ENCODE data around the gene BBOX1. TPM values are rescaled to one million over a fixed set of nuclear protein-coding genes. Genes with fewer than 3 reads are reported as not detected.

BBOX1 gene
- total RNA-seq, 1 experiment from 2014 or later = not detected

DNA sequence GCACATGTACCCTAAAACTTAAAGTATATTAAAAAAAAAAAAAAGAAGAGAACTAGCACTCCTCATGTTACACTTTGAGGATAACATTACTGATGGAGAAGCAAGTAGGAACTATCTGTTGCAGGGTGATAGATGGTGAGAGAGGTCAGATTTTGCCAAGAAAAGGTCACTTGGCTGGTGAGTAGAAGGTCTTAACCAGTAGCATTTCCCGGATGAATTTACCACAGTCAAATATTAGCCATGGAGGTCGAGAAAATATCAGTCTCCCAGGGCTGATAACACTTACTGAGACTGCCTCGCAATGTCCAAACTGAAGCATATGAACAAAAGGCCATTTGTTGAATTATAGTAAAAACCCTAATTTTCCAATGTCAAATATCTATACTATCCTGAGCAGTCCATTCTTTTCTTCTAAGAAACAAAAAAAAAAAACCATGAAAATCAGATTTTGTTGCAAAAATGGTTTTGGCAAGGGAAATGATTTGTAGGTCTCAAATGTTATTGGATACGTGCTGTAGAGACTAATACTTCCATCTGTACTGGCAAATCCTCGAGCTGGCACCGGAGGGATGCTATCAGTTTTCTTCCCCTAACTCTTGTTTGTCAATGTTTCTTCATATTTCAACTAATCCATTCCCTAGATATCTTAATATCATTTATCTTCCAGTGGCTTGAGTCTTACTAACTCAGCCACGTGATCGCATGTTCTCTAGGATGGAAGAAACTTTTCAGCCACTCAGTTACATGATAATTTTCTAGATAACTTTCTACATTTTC, 14.5 kb upstream of the BBOX1 start:
- ChIA-PET CTCF (interaction anchor here (0.7 kb wide), 1 partner anchor 456 kb away, joined by 4 read pairs; no protein-coding TSS in a partner anchor), POLR2A (ENCODE audit: unreplicated experiment) (no interaction called here)
- Histone ChIP-seq H3F3A (ENCODE audit: insufficient read depth, low read depth) (no peaks in the 10 kb centered on the region), H4K20me1 (ENCODE audit: insufficient read depth) (no peaks in the 10 kb centered on the region), H3K9me3 (ENCODE audit: insufficient read depth, low read depth) (no peaks in the 10 kb centered on the region), H3K27ac (no peak overlapping the region), H3K27me3 (ENCODE audit: insufficient read depth, low read depth) (no peaks in the 10 kb centered on the region), H3K36me3 (ENCODE audit: low read depth) (no peaks in the 10 kb centered on the region), H3K4me2 (no peak overlapping the region), H3K4me3 (no peak overlapping the region), H2AFZ (no peak overlapping the region), H3K4me1 (replicated peaks; ENCODE audit: insufficient read depth) (no peaks in the 10 kb centered on the region), H3K9me2 (ENCODE audit: insufficient read depth) (no peaks in the 10 kb centered on the region), H3K79me2 (ENCODE audit: low read depth) (no peaks in the 10 kb centered on the region)
- TF ChIP-seq, protein P1, sequence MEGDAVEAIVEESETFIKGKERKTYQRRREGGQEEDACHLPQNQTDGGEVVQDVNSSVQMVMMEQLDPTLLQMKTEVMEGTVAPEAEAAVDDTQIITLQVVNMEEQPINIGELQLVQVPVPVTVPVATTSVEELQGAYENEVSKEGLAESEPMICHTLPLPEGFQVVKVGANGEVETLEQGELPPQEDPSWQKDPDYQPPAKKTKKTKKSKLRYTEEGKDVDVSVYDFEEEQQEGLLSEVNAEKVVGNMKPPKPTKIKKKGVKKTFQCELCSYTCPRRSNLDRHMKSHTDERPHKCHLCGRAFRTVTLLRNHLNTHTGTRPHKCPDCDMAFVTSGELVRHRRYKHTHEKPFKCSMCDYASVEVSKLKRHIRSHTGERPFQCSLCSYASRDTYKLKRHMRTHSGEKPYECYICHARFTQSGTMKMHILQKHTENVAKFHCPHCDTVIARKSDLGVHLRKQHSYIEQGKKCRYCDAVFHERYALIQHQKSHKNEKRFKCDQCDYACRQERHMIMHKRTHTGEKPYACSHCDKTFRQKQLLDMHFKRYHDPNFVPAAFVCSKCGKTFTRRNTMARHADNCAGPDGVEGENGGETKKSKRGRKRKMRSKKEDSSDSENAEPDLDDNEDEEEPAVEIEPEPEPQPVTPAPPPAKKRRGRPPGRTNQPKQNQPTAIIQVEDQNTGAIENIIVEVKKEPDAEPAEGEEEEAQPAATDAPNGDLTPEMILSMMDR (conservative IDR thresholded peaks at IDR 0.05) = no peak
- TF ChIP-seq EZH2 (IDR thresholded peaks at IDR 0.05; ENCODE audit: low read depth) = no peak
- DNase-seq = no peak
- no TSS peak for BruUV-seq (replicated peaks)
- intact Hi-C loops (cut with micrococcal nuclease; ENCODE audit: unreplicated experiment) = no loop called here

DNA sequence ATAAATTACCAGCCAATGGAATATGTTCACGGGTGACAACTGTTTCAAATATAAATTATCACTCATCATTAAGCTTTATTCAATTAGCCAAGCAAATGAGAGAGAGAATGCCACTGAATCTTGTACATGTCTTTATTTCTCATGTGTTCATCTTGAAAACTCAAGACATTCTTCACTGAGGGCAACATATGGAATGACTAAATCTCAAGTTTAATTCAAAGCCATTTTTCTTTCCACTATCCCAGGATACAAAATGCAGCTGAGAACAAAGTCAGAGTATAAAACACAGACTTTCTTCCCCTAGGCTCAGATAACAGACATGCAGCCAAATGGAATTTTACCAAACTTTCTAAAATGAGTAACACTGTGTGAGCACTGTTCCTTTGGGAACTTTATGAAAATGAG, 12.1 kb upstream of the BBOX1 start:
- BruUV-seq (replicated peaks) = no TSS peak
- Histone ChIP-seq H3K27ac (no peak overlapping the region), H3F3A (ENCODE audit: insufficient read depth, low read depth) (no peaks in the 10 kb centered on the region), H3K9me3 (ENCODE audit: insufficient read depth, low read depth) (no peaks in the 10 kb centered on the region), H3K4me2 (no peak overlapping the region), H3K79me2 (ENCODE audit: low read depth) (no peaks in the 10 kb centered on the region), H4K20me1 (ENCODE audit: insufficient read depth) (no peaks in the 10 kb centered on the region), H3K4me1 (replicated peaks; ENCODE audit: insufficient read depth) (no peaks in the 10 kb centered on the region), H3K36me3 (ENCODE audit: low read depth) (no peaks in the 10 kb centered on the region), H2AFZ (no peak overlapping the region), H3K9me2 (ENCODE audit: insufficient read depth) (no peaks in the 10 kb centered on the region), H3K4me3 (no peak overlapping the region), H3K27me3 (ENCODE audit: insufficient read depth, low read depth) (no peaks in the 10 kb centered on the region)
- no peak for DNase-seq
- ChIA-PET POLR2A (ENCODE audit: unreplicated experiment) (no interaction called here), CTCF (no interaction called here)
- TF ChIP-seq, protein P1 (conservative IDR thresholded peaks at IDR 0.05) = no peak
- TF ChIP-seq EZH2 (IDR thresholded peaks at IDR 0.05; ENCODE audit: low read depth) = no peak
- intact Hi-C loops (cut with micrococcal nuclease; ENCODE audit: unreplicated experiment) = no loop called here

DNA sequence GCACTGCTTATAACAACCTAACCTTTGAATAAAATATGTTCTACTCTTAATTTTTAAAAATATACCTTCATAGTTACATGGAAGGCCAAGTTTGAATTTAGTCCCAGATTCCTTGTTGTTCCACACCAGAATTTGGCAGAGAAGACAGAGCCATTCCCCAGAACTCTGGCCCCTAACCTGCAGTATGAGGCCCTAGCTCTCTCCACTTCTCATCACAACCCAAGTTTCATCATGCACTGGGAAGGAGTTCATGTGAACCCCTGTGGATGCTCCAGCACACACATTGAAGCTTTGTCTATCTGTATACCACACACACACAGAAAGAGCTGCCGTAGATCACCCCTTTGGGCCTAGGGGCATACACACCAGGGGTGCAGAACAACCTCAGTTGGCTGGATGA, 10.6 kb upstream of the BBOX1 start:
- TF ChIP-seq, protein P1 (conservative IDR thresholded peaks at IDR 0.05) = no peak
- no peak for TF ChIP-seq EZH2 (IDR thresholded peaks at IDR 0.05; ENCODE audit: low read depth)
- Histone ChIP-seq H3K9me2 (ENCODE audit: insufficient read depth) (no peaks in the 10 kb centered on the region), H3K27ac (no peak overlapping the region), H3K4me1 (replicated peaks; ENCODE audit: insufficient read depth) (no peaks in the 10 kb centered on the region), H3F3A (ENCODE audit: insufficient read depth, low read depth) (no peaks in the 10 kb centered on the region), H3K27me3 (ENCODE audit: insufficient read depth, low read depth) (no peaks in the 10 kb centered on the region), H3K36me3 (ENCODE audit: low read depth) (no peaks in the 10 kb centered on the region), H4K20me1 (ENCODE audit: insufficient read depth) (no peaks in the 10 kb centered on the region), H3K4me3 (no peak overlapping the region), H2AFZ (no peak overlapping the region), H3K4me2 (no peak overlapping the region), H3K79me2 (ENCODE audit: low read depth) (no peaks in the 10 kb centered on the region), H3K9me3 (ENCODE audit: insufficient read depth, low read depth) (no peaks in the 10 kb centered on the region)
- intact Hi-C loops (cut with micrococcal nuclease; ENCODE audit: unreplicated experiment) = no loop called here
- CTCF ChIA-PET = no interaction called here
- DNase-seq = no peak
- no TSS peak for BruUV-seq (replicated peaks)
- POLR2A ChIA-PET (ENCODE audit: unreplicated experiment) = no interaction called here
